Tibial nerve (tissue), 4 donors: Measurements from ENCODE around the gene MERTK.
"Not testable (repeated sequence)": the region's sequence is repeated elsewhere in the genome, so short reads cannot be mapped to it uniquely, and the experiment has no call there.

Experiments used
- CTCF ChIP-seq, 5 experiments: fragments of 200-600 bp in 3 of 5; fragments of 450-650 bp in 2 of 5; sonication (generic) in 3 of 5; IDR thresholded peaks; one replicate each; pipeline ENCODE4 v1.5.1; 2016 to 2019; ENCODE audit warnings: antibody characterized with exemption in 5 of 5, mild to moderate bottlenecking in 3 of 5, moderate library complexity in 2 of 5
- EP300 ChIP-seq, 2 donors: sonication (generic); formaldehyde crosslinking; IDR thresholded peaks; one replicate each; pipeline ENCODE4 v1.6.1; 2017; ENCODE audit warnings: antibody characterized with exemption in 2 of 2, mild to moderate bottlenecking in 1 of 2
- POLR2A ChIP-seq, 2 donors: fragments of 450-650 bp; IDR thresholded peaks; one replicate each; pipeline ENCODE4 v1.6.1; 2017; ENCODE audit warnings: antibody characterized with exemption in 2 of 2, mild to moderate bottlenecking in 2 of 2, moderate library complexity in 2 of 2

GRCh38 chr2:112039556-112039955, 141.1 kb downstream of the MERTK start:
- not testable (repeated sequence) for TF ChIP-seq CTCF, POLR2A, EP300 (IDR thresholded peaks at IDR 0.05)
